HUES64 (cell line): Measurements from ENCODE around the gene PRAMEF11.
"Not testable (repeated sequence)": the region's sequence is repeated elsewhere in the genome, so short reads cannot be mapped to it uniquely, and the experiment has no call there.

Source experiments
- H3K27ac ChIP-seq: 2 replicates; pipeline ENCODE4 v1.7.0; 2013; ENCODE audit warnings: low read depth, low read length, inconsistent platforms
- H3K27me3 ChIP-seq: 2 replicates; pipeline ENCODE4 v1.6.1; 2013; ENCODE audit warnings: mild to moderate bottlenecking, low read length; ENCODE audit not compliant: insufficient read depth
- H3K36me3 ChIP-seq: 2 replicates; pipeline ENCODE4 v1.6.1; 2013; ENCODE audit warnings: mild to moderate bottlenecking, low read length; ENCODE audit not compliant: insufficient read depth
- H3K4me1 ChIP-seq: 2 replicates; pipeline ENCODE4 v1.6.1; 2013; ENCODE audit warnings: mild to moderate bottlenecking, low read length, moderate library complexity; ENCODE audit not compliant: insufficient read depth
- H3K4me3 ChIP-seq: 2 replicates; pipeline ENCODE4 v1.5.1; 2013; ENCODE audit warnings: mild to moderate bottlenecking, low read length, moderate library complexity
- H3K9ac ChIP-seq: 2 replicates; pipeline ENCODE4 v1.6.1; 2013; ENCODE audit warnings: mild to moderate bottlenecking, low read depth, low read length
- H3K9me3 ChIP-seq: 2 replicates; pipeline ENCODE4 v1.6.1; 2013; ENCODE audit warnings: low read depth, low read length; ENCODE audit not compliant: insufficient read depth
- WGBS: fragments of 150-250, 120-280 bp; methylation state at CpG from one replicate; pipeline ENCODE4 v1.1.7; 2013; ENCODE audit warnings: missing lambda C conversion rate; 5-methylcytosine and 5-hydroxymethylcytosine counted together

PRAMEF11 gene

GRCh38 chr1:12799730-12800129 is 31.5 kb downstream of the PRAMEF11 start:
- WGBS = 80% methylated on average over 2 of the region's 2 CpGs

GRCh38 chr1:12798911-12799310 is 32.3 kb downstream of the PRAMEF11 start:
- Histone ChIP-seq H3K27me3 (no peaks in the 10 kb centered on the region), H3K4me3 (no peak overlapping the region), H3K36me3 (no peaks in the 10 kb centered on the region), H3K9ac (no peak overlapping the region), H3K27ac (no peak overlapping the region), H3K9me3 (peaks cover 37% of the 10 kb centered on the region), H3K4me1 (no peaks in the 10 kb centered on the region)
- WGBS = 61% methylated on average over 4 of the region's 4 CpGs

More at GRCh38 chr1:12799730-12800129, 31.5 kb downstream of the PRAMEF11 start:
- no peaks in the 10 kb centered on the region for H3K36me3 ChIP-seq
- H3K9me3 ChIP-seq = peaks cover 41% of the 10 kb centered on the region
- H3K9ac ChIP-seq = no peak overlapping the region
- H3K4me3 ChIP-seq = no peak overlapping the region
- no peaks in the 10 kb centered on the region for H3K4me1 ChIP-seq
- no peaks in the 10 kb centered on the region for H3K27me3 ChIP-seq
- no peak overlapping the region for H3K27ac ChIP-seq

GRCh38 chr1:12791097-12791496 is 40.1 kb downstream of the PRAMEF11 start, which contains the start of gene PRAMEF1:
PRAMEF1 (plus strand) TSS chr1:12791397; CDS start chr1:12793228, 1,831 bp downstream.
- not testable (repeated sequence) for H3K36me3 ChIP-seq, H3K9ac ChIP-seq, H3K4me3 ChIP-seq, H3K27ac ChIP-seq, H3K4me1 ChIP-seq, H3K27me3 ChIP-seq, H3K9me3 ChIP-seq
- whole genome bisulfite sequencing = 100% methylated on average over 1 of the region's 5 CpGs

GRCh38 chr1:12784729-12785128 is 46.5 kb downstream of the PRAMEF11 start:
- H3K36me3 ChIP-seq, H3K4me1 ChIP-seq, H3K4me3 ChIP-seq, H3K9ac ChIP-seq, H3K27ac ChIP-seq, H3K27me3 ChIP-seq: not testable (repeated sequence)
- peaks cover 22% of the 10 kb centered on the region for H3K9me3 ChIP-seq
- WGBS = 93% methylated on average over 5 of the region's 8 CpGs

GRCh38 chr1:12783783-12784182 is 47.4 kb downstream of the PRAMEF11 start:
- H3K4me3 ChIP-seq, H3K4me1 ChIP-seq, H3K27ac ChIP-seq, H3K27me3 ChIP-seq, H3K9ac ChIP-seq, H3K36me3 ChIP-seq: not testable (repeated sequence)
- WGBS = 52% methylated on average over 6 of the region's 7 CpGs
- peaks cover 22% of the 10 kb centered on the region for H3K9me3 ChIP-seq

GRCh38 chr1:12781488-12781887 is 49.7 kb downstream of the PRAMEF11 start:
- not testable (repeated sequence) for H3K36me3 ChIP-seq, H3K9ac ChIP-seq, H3K27ac ChIP-seq, H3K4me1 ChIP-seq, H3K4me3 ChIP-seq, H3K27me3 ChIP-seq
- WGBS = 30% methylated on average over 4 of the region's 5 CpGs
- H3K9me3 ChIP-seq = peaks cover 15% of the 10 kb centered on the region

GRCh38 chr1:12778907-12779306 is 52.3 kb downstream of the PRAMEF11 start:
- WGBS = 93% methylated on average over 6 of the region's 6 CpGs
- H3K9ac ChIP-seq = no peak overlapping the region
- peaks cover 5% of the 10 kb centered on the region for H3K4me1 ChIP-seq

GRCh38 chr1:12778061-12778460 is 53.1 kb downstream of the PRAMEF11 start:
- H3K27me3 ChIP-seq = no peaks in the 10 kb centered on the region
- H3K27ac ChIP-seq = no peak overlapping the region
- H3K36me3 ChIP-seq = no peaks in the 10 kb centered on the region
- no peak overlapping the region for H3K9ac ChIP-seq
- 0 out of 2 replicates have a peak, but pooled peaks cover 7% of the 10 kb centered on the region for H3K9me3 ChIP-seq
- peaks cover 5% of the 10 kb centered on the region for H3K4me1 ChIP-seq
- no peak overlapping the region for H3K4me3 ChIP-seq
- WGBS = 91% methylated on average over 4 of the region's 4 CpGs

More at GRCh38 chr1:12778907-12779306, 52.3 kb downstream of the PRAMEF11 start:
- H3K27me3 ChIP-seq = no peaks in the 10 kb centered on the region
- no peak overlapping the region for H3K27ac ChIP-seq
- H3K4me3 ChIP-seq = no peak overlapping the region
- no peaks in the 10 kb centered on the region for H3K36me3 ChIP-seq
- H3K9me3 ChIP-seq = 0 out of 2 replicates have a peak, but pooled peaks cover 7% of the 10 kb centered on the region

GRCh38 chr1:12776801-12777557 is 54.2 kb downstream of the PRAMEF11 start:
- Histone ChIP-seq H3K36me3 (no peaks in the 10 kb centered on the region), H3K27me3 (no peaks in the 10 kb centered on the region), H3K9me3 (0 out of 2 replicates have a peak, but pooled peaks cover 7% of the 10 kb centered on the region), H3K4me3 (no peak overlapping the region), H3K4me1 (peaks cover 3% of the 10 kb centered on the region), H3K9ac (no peak overlapping the region), H3K27ac (no peak overlapping the region)
- 93% methylated on average over 15 of the region's 15 CpGs for WGBS

GRCh38 chr1:12775443-12775842 is 55.8 kb downstream of the PRAMEF11 start:
- Histone ChIP-seq H3K4me1 (no peaks in the 10 kb centered on the region), H3K27ac (no peak overlapping the region), H3K27me3 (no peaks in the 10 kb centered on the region), H3K36me3 (no peaks in the 10 kb centered on the region), H3K9ac (no peak overlapping the region), H3K4me3 (no peak overlapping the region), H3K9me3 (0 out of 2 replicates have a peak, but pooled peaks cover 7% of the 10 kb centered on the region)
- 92% methylated on average over 8 of the region's 8 CpGs for WGBS

- WGBS = 92% methylated on average over 5 of the region's 5 CpGs
- Histone ChIP-seq H3K4me1 (no peaks in the 10 kb centered on the region), H3K27me3 (no peaks in the 10 kb centered on the region), H3K4me3 (no peak overlapping the region), H3K36me3 (no peaks in the 10 kb centered on the region), H3K27ac (no peak overlapping the region), H3K9me3 (0 out of 2 replicates have a peak, but pooled peaks cover 7% of the 10 kb centered on the region), H3K9ac (no peak overlapping the region)
Observed at GRCh38 chr1:12774801-12775345, 56.3 kb downstream of the PRAMEF11 start.
